GM12891 (cell line): Measurements from ENCODE around the gene TBC1D1.

Experiments
- PAX5 ChIP-seq: IDR thresholded peaks from 2 replicates; pipeline ENCODE4 v1.6.1; 2011; ENCODE audit warnings: low read length, moderate library complexity, mild to moderate bottlenecking; ENCODE audit not compliant: insufficient read depth, severe bottlenecking
- POLR2A ChIP-seq: IDR thresholded peaks from 2 replicates; pipeline ENCODE4 v1.6.1; 2011; ENCODE audit warnings: low read depth, low read length, control low read depth
- POLR2AphosphoS5 ChIP-seq: IDR thresholded peaks from 2 replicates; pipeline ENCODE4 v1.6.1; 2011; ENCODE audit warnings: low read depth, low read length, control low read depth
- TAF1 ChIP-seq: IDR thresholded peaks from 2 replicates; pipeline ENCODE4 v1.6.1; 2011; ENCODE audit warnings: low read depth, low read length, control low read depth

- TF ChIP-seq PAX5 (no peak), POLR2AphosphoS5 (no peak), POLR2A (no peak), TAF1 (no peak)
These were observed 46.1 kb downstream of the TBC1D1 start for GRCh38 chr4:37936889-37937498.
